ENCODE measurements around the gene ZNF267.

Gene ZNF267

DNA sequence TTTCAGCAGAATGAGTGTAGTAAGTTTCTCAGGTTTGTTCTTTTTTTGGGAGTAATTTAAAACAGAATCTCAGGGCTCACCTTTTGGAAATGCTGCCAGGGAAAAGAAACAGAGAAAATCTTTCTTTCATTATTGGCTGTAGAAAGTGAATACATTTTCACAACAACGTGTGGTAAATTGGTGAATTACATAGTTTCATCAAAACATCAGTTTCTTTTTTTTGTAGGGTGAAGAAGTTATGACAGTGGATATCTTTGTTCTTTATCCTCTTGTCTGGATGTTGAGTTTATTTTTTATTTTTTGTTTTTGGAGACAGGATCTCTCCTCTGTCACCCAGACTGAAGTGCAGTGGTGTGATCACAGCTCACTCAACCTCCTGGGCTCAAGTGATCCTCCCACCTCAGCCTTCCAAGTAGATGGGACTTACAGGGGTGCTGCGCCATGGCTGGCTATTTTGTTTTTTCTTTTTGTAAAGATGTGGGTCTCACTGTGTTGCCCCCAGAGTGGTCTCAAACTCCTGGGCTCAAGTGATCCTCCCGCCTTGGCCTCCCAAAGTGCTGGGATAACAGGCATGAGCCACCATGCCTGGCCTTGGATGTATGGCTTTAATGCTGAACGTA is 2.4 kb downstream of the ZNF267 start:
- peaks cover 23% of the 10 kb centered on the region for H3K36me3 ChIP-seq (ENCODE audit: low read length)
- peaks cover 74% of the 10 kb centered on the region for H3K79me2 ChIP-seq (ENCODE audit: insufficient read depth, low read length)
- no peaks in the 10 kb centered on the region for H3K9me2 ChIP-seq (replicated peaks; ENCODE audit: insufficient read depth, low read length)
- no peaks in the 10 kb centered on the region for H3K27me3 ChIP-seq (ENCODE audit: low read length)
- TF ChIP-seq CTCF (IDR thresholded peaks at IDR 0.05; ENCODE audit: insufficient read depth, low read length, poor library complexity, severe bottlenecking) (no peak), EZH2phosphoT487 (conservative IDR thresholded peaks at IDR 0.05; ENCODE audit: low read length) (no peak)
- H2AFZ ChIP-seq (ENCODE audit: low read depth, low read length, severe bottlenecking), result no peak overlapping the region
- peak overlapping the region; percentile 78 for H3K4me2 ChIP-seq (ENCODE audit: low read depth, low read length, poor library complexity, severe bottlenecking)
- peaks cover 32% of the 10 kb centered on the region; the same call in 1 of the 2 replicates for H4K20me1 ChIP-seq (ENCODE audit: low read depth, low read length)
- no peak overlapping the region for H3K4me3 ChIP-seq (ENCODE audit: insufficient read depth, low read length, poor library complexity, severe bottlenecking)
- H3F3A ChIP-seq (ENCODE audit: insufficient read depth), result 0 out of 2 replicates have a peak, but pooled peaks cover 4% of the 10 kb centered on the region
- H3K9ac ChIP-seq (ENCODE audit: low read length), result no peak overlapping the region
- peak overlapping the region; percentile 88; the same call in 1 of the 2 replicates for H3K27ac ChIP-seq (ENCODE audit: low read depth, low read length)
- no peaks in the 10 kb centered on the region for H3K9me3 ChIP-seq (ENCODE audit: insufficient read depth, low read length)

DNA sequence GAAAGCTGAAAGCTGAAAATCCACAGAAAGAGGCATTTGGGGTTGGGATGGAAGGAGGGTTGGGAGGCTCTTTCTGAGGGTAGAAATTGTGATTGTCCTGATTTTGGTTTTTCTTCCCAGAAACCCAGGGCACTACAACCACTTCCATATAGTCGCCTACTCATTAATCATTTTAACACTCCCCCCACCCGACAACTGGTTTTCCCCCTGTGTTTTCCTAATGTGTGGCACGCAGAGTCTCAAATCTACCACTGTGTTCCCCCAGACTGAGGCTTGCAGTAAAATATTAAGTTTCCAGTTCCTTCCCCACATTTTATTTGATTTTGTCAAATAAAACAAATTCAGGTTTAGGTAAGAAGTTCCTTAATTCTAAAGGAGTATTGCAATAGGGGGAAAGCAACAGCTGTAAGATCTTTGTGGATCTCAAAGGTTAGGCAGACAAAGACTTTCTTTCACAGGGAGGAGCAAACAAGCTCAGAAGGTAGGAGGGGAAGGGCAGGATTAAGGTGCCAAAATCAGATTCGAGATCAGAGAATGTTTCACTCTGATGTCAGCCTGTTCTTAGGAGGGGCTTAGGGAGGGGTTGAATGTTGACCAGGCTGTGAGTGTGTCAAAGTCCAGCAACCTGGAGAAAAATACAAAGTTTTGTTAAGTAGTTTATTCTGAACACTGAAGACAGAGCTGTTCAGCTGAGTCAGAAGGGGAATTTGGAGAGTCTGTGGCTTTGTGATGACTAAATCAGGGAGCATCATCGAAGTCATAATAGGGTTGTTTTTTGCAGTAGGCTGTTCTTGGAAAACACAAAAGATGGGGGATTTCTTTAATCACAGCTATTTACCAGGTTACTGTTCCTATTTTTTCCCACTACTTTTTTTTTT is 3.6 kb downstream of the ZNF267 start:
- Histone ChIP-seq H3K4me3 (ENCODE audit: insufficient read depth, low read length, poor library complexity, severe bottlenecking) (no peak overlapping the region), H3K9ac (ENCODE audit: low read length) (no peak overlapping the region), H3K27ac (ENCODE audit: low read depth, low read length) (no peak overlapping the region), H2AFZ (ENCODE audit: low read depth, low read length, severe bottlenecking) (no peak overlapping the region), H3K9me3 (ENCODE audit: insufficient read depth, low read length) (no peaks in the 10 kb centered on the region), H3K36me3 (ENCODE audit: low read length) (peaks cover 35% of the 10 kb centered on the region), H3F3A (ENCODE audit: insufficient read depth) (no peaks in the 10 kb centered on the region), H3K9me2 (replicated peaks; ENCODE audit: insufficient read depth, low read length) (no peaks in the 10 kb centered on the region), H3K27me3 (ENCODE audit: low read length) (no peaks in the 10 kb centered on the region), H3K4me2 (ENCODE audit: low read depth, low read length, poor library complexity, severe bottlenecking) (peak overlapping the region; percentile 78), H3K79me2 (ENCODE audit: insufficient read depth, low read length) (peaks cover 85% of the 10 kb centered on the region), H4K20me1 (ENCODE audit: low read depth, low read length) (peaks cover 34% of the 10 kb centered on the region; the same call in 1 of the 2 replicates)
- TF ChIP-seq CTCF (IDR thresholded peaks at IDR 0.05; ENCODE audit: insufficient read depth, low read length, poor library complexity, severe bottlenecking) (no peak), EZH2phosphoT487 (conservative IDR thresholded peaks at IDR 0.05; ENCODE audit: low read length) (no peak)

DNA sequence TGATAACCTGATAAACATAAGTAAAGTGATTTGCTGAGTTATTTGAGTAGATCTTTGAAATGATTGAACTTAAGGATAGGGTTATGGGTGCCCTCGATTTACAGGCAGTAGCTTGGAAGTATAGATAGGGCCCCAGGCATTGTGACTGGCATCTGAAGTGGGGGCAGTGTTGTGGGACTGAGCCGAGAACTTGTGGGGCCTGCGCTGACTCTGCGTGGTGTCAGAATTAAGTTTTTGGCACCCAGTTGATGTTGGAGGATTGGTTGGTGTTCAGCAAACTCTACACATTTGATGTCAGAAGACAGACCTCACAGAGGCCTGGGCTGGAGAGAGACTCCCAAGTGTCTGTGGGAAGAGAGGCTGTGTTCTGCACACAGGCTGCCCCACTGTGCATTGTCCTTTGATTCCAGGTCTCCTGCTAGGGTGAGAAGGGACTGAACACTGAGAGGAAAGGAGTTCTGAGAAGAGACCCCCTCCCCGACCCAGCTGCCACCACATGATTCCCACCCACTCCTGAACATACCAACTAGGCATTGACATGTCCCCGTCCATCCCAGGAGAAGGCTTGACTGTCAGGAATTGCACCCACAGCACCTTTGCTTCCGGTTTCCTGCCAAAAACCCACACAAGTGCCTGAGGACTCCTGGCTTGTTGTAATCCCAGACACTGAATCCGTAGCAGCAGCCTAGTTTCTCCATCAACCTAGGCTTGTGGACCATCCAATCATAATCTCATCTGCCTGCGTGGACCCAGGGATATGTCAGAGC is 4.5 kb downstream of the ZNF267 start:
- no peak overlapping the region for H3K27ac ChIP-seq (ENCODE audit: low read depth, low read length)
- H3K4me3 ChIP-seq (ENCODE audit: insufficient read depth, low read length, poor library complexity, severe bottlenecking), result no peak overlapping the region
- peaks cover 43% of the 10 kb centered on the region for H3K36me3 ChIP-seq (ENCODE audit: low read length)
- no peaks in the 10 kb centered on the region for H3K27me3 ChIP-seq (ENCODE audit: low read length)
- no peaks in the 10 kb centered on the region for H3F3A ChIP-seq (ENCODE audit: insufficient read depth)
- no peak overlapping the region for H3K9ac ChIP-seq (ENCODE audit: low read length)
- TF ChIP-seq CTCF (IDR thresholded peaks at IDR 0.05; ENCODE audit: insufficient read depth, low read length, poor library complexity, severe bottlenecking) (no peak), EZH2phosphoT487 (conservative IDR thresholded peaks at IDR 0.05; ENCODE audit: low read length) (no peak)
- H2AFZ ChIP-seq (ENCODE audit: low read depth, low read length, severe bottlenecking), result no peak overlapping the region
- H3K9me3 ChIP-seq (ENCODE audit: insufficient read depth, low read length), result no peaks in the 10 kb centered on the region
- no peak overlapping the region for H3K4me2 ChIP-seq (ENCODE audit: low read depth, low read length, poor library complexity, severe bottlenecking)
- peaks cover 94% of the 10 kb centered on the region for H3K79me2 ChIP-seq (ENCODE audit: insufficient read depth, low read length)
- H3K9me2 ChIP-seq (replicated peaks; ENCODE audit: insufficient read depth, low read length), result no peaks in the 10 kb centered on the region
- peaks cover 42% of the 10 kb centered on the region for H4K20me1 ChIP-seq (ENCODE audit: low read depth, low read length)
